Large intestine (tissue), 3 donors: ENCODE results near the gene GTSE1. TPM values are rescaled to one million over a fixed set of nuclear protein-coding genes. Genes with fewer than 3 reads are reported as not detected.
A peak's percentile ranks its signal among the peaks of the same experiment; 100 is the strongest.

Experiments
- DNase-seq, 2 donors: peaks; one replicate each; pipeline versions ENCODE4 v3.0.0 to v3.0.0-alpha.2; 2013
- H3K27ac ChIP-seq: one replicate; pipeline ENCODE4 v1.5.1; 2013; ENCODE audit warnings: low read length
- H3K27me3 ChIP-seq: 2 replicates; pipeline ENCODE4 v1.6.1; 2013; ENCODE audit warnings: low read length; ENCODE audit not compliant: control insufficient read depth, insufficient read depth
- H3K36me3 ChIP-seq: 2 replicates; pipeline ENCODE4 v1.6.1; 2013; ENCODE audit warnings: low read length; ENCODE audit not compliant: control insufficient read depth, insufficient read depth
- H3K4me1 ChIP-seq: one replicate; pipeline ENCODE4 v1.6.1; 2013; ENCODE audit warnings: low read length; ENCODE audit not compliant: control insufficient read depth, insufficient read depth
- H3K4me3 ChIP-seq: one replicate; pipeline ENCODE4 v1.5.1; 2013; ENCODE audit warnings: low read length
- H3K9me3 ChIP-seq: one replicate; pipeline ENCODE4 v1.6.1; 2013; ENCODE audit warnings: mild to moderate bottlenecking, low read depth, low read length, moderate library complexity; ENCODE audit not compliant: control insufficient read depth
- WGBS: methylation state at CpG from one replicate; pipeline ENCODE4 v1.1.5; 2013; ENCODE audit warnings: low lambda C conversion rate; ENCODE audit not compliant: insufficient coverage; 5-methylcytosine and 5-hydroxymethylcytosine counted together
- polyA plus RNA-seq: library from polyadenylated mRNA; unstranded; fragments of 120-200 nt; gene quantifications from one replicate; pipeline ENCODE4 v1.2.1, GENCODE V29; 2013

Gene GTSE1
- polyA plus RNA-seq, 1 donor, result 10.3 TPM

DNA sequence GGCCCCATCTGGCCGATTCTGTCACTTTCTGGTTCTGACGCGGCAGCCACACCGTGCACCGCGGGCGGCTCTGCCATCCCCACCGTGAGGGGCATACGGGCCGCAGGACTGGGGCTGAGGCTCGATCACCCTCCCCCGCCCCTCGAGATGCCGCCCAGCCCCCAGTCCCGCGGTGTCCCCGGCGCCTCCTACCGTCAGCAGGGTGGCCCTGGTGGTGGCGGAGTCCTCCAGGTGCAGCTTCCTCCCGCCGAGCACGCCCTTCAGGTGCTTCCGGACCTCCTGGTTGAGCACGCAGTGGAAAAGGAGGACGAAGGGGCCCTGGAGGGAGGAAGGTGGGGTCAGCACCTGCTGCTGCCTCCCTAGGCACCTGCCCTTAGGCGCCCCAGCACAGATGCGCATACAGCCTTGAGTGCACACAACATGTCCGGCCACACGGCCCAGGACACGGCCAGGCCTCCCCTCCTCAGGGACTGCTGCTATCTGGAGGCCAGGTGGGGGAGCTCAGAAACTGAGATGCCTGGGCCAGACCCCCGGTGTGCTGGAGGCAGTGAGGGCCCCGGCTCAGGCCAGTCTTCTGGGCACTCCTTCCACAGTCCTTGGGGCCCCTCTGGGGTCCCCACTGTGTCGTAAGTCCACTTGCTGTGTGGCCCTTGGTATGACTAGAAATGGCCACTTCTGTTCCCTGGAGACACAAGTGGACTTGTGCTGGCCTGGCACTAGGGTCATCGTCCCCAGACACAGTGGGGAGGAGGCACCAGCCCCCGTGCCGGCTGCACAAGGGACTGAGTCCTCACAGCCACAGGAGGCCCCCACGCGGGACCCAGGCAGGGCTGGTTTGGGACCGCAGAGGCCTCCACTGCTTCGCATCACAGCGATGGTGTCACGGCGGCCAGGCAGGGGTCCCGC lies 70.4 kb downstream of the GTSE1 start:
- H3K4me3 ChIP-seq, result no peak overlapping the region
- no peaks in the 10 kb centered on the region for H3K36me3 ChIP-seq
- no peak overlapping the region for H3K27ac ChIP-seq
- H3K27me3 ChIP-seq, result no peaks in the 10 kb centered on the region
- no peak for DNase-seq
- peaks cover 25% of the 10 kb centered on the region for H3K4me1 ChIP-seq
- WGBS, result no CpG with 5 or more reads among the region's 45 CpGs
- peaks cover 2% of the 10 kb centered on the region for H3K9me3 ChIP-seq

- DNase-seq, result peak; percentile 53 to 57
- no peak overlapping the region for H3K4me3 ChIP-seq
- H3K9me3 ChIP-seq, result peaks cover 2% of the 10 kb centered on the region
- no peaks in the 10 kb centered on the region for H3K27me3 ChIP-seq
- no peaks in the 10 kb centered on the region for H3K36me3 ChIP-seq
- WGBS, result 100% methylated on average over 1 of the region's 19 CpGs
- no peak overlapping the region for H3K27ac ChIP-seq
- H3K4me1 ChIP-seq, result peaks cover 18% of the 10 kb centered on the region
Observed at GRCh38 chr22:46367707-46368191, 71.1 kb downstream of the GTSE1 start.

DNA sequence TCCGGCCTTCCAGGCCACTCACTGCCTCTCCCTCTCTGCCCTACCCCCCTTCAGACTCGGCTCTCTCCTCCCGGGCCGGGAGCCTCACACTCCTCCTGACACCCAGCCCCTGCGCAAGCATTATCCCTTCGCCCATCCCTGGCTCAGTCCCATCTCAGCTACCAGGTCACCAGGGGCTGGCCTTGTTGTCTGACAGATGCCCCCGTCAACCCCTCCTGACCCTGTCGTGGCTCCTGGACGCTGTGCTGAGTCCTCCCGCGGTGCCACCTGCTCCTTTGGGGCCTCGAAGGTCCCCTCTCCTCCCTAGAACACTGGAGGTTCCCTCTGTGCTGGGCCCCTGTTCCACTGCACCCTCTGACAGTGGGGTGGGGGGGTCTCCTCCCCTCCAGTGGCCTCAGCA lies 71.8 kb downstream of the GTSE1 start:
- peaks cover 2% of the 10 kb centered on the region for H3K9me3 ChIP-seq

GRCh38 chr22:46368871-46369715 lies 72.4 kb downstream of the GTSE1 start:
- H3K4me3 ChIP-seq, result no peak overlapping the region
- peaks cover 2% of the 10 kb centered on the region for H3K9me3 ChIP-seq
- WGBS, result 90% methylated on average over 2 of the region's 31 CpGs
- H3K27me3 ChIP-seq, result no peaks in the 10 kb centered on the region
- H3K36me3 ChIP-seq, result no peaks in the 10 kb centered on the region
- no peak overlapping the region for H3K27ac ChIP-seq
- peaks cover 14% of the 10 kb centered on the region for H3K4me1 ChIP-seq
- no peak for DNase-seq

More for the DNA sequence above, 71.8 kb downstream of the GTSE1 start:
- Histone ChIP-seq H3K4me3 (no peak overlapping the region), H3K36me3 (no peaks in the 10 kb centered on the region), H3K4me1 (peaks cover 14% of the 10 kb centered on the region), H3K27ac (no peak overlapping the region), H3K27me3 (no peaks in the 10 kb centered on the region)
- 67% methylated on average over 1 of the region's 12 CpGs for WGBS
- DNase-seq, result no peak

DNA sequence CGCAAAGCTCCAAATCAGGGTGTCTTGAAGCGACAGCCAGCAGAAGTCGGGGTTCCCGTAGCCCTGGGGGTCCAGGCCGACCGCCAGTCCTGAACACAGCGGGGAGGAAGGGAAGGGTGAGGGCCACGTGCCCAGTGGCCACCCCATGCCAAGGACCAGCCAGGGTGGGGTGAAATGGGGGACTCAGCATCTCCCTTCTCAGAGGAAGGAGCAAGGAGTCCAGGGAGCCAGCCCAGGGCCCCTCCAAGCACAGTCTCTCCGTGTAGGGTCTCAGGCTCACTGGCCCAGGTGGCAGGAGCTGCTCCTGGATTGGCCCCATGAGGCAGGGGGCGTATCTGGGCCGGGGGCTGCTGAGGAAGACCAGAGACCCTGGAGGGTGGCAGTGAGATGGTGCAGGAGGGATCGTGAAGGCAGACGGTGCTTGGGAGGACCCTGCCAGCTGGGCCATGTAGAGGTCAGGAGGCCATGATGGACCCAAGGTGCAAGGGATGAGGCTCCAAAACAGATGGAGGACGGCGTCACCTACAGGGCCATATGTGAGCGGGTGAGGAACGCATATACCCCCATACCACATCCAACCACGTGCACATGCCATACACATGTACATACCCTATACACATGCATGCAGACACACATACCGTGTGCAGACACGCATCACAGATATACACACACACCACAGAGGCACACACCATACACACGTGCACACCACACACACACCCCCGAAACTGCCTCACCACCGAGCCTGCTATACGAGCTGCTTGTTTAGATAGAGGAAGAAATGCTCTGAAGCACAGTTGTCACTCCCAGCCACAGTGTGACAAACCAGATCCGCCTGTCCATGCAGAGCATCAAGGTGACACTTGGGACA lies 73.3 kb downstream of the GTSE1 start:
- Histone ChIP-seq H3K27me3 (no peaks in the 10 kb centered on the region), H3K36me3 (no peaks in the 10 kb centered on the region), H3K4me1 (peaks cover 14% of the 10 kb centered on the region), H3K4me3 (no peak overlapping the region), H3K27ac (no peak overlapping the region), H3K9me3 (peaks cover 9% of the 10 kb centered on the region)
- DNase-seq, result no peak
- WGBS, result no CpG with 5 or more reads among the region's 25 CpGs

GRCh38 chr22:46370584-46371291 lies 74.1 kb downstream of the GTSE1 start:
- peak; percentile 50 to 82 for DNase-seq
- Histone ChIP-seq H3K9me3 (peaks cover 14% of the 10 kb centered on the region), H3K27ac (peak overlapping the region; percentile 52), H3K4me3 (peak overlapping the region; percentile 8), H3K36me3 (no peaks in the 10 kb centered on the region), H3K27me3 (no peaks in the 10 kb centered on the region), H3K4me1 (peaks cover 14% of the 10 kb centered on the region)
- no CpG with 5 or more reads among the region's 15 CpGs for WGBS

GRCh38 chr22:46371623-46372226 lies 75.1 kb downstream of the GTSE1 start:
- peaks cover 15% of the 10 kb centered on the region for H3K4me1 ChIP-seq
- 100% methylated on average over 2 of the region's 2 CpGs for WGBS
- no peaks in the 10 kb centered on the region for H3K27me3 ChIP-seq
- DNase-seq, result no peak
- H3K9me3 ChIP-seq, result peaks cover 20% of the 10 kb centered on the region
- H3K36me3 ChIP-seq, result no peaks in the 10 kb centered on the region
- H3K27ac ChIP-seq, result no peak overlapping the region
- no peak overlapping the region for H3K4me3 ChIP-seq

DNA sequence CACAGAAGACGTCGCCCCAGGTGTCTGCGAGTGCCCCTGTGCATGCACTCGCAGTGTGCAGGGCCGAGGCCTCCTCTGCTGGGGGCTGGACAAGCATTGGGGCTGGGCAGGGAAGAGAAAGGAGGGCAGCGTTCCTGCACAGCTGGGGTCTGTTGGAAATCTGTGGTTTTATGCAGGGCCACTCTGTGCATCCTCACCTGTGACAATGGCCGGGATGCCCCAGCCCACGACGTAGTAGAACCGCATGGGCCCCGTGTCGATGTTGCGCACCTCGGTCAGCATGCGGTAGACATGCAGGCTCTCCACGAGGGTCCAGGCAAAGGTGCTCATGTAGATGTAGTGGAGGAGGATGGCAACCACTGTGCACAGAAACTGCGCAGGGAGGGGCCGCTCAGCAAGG lies 76.0 kb downstream of the GTSE1 start:
- WGBS, result no CpG with 5 or more reads among the region's 18 CpGs
- Histone ChIP-seq H3K27ac (no peak overlapping the region), H3K9me3 (peaks cover 23% of the 10 kb centered on the region), H3K27me3 (no peaks in the 10 kb centered on the region), H3K36me3 (no peaks in the 10 kb centered on the region), H3K4me1 (peaks cover 25% of the 10 kb centered on the region), H3K4me3 (no peak overlapping the region)
- DNase-seq, result no peak

- H3K4me1 ChIP-seq, result peaks cover 29% of the 10 kb centered on the region
- H3K9me3 ChIP-seq, result peaks cover 23% of the 10 kb centered on the region
- WGBS, result no CpG with 5 or more reads among the region's 8 CpGs
- no peak overlapping the region for H3K27ac ChIP-seq
- H3K36me3 ChIP-seq, result no peaks in the 10 kb centered on the region
- no peaks in the 10 kb centered on the region for H3K27me3 ChIP-seq
- no peak overlapping the region for H3K4me3 ChIP-seq
- no peak for DNase-seq
Observed at GRCh38 chr22:46373159-46373558, 76.5 kb downstream of the GTSE1 start.
